HepG2 (cell line): ENCODE data around the gene TXNL4B.

ENCODE experiments used
- ADNP ChIP-seq: sonication (generic); formaldehyde crosslinking; IDR thresholded peaks from 2 replicates; pipeline ENCODE4 v1.4.0; 2020; ENCODE audit warnings: missing genetic modification reagents
- AFF4 ChIP-seq: sonication (generic); formaldehyde crosslinking; IDR thresholded peaks from 2 replicates; pipeline ENCODE4 v1.4.0; 2020; ENCODE audit warnings: missing genetic modification reagents
- EZH2 ChIP-seq: conservative IDR thresholded peaks from 2 replicates; pipeline ENCODE4 v1.6.1; 2012; ENCODE audit warnings: mild to moderate bottlenecking, low read depth, low read length, moderate library complexity
- FOXJ3 ChIP-seq: sonication (generic); formaldehyde crosslinking; IDR thresholded peaks from 2 replicates; pipeline ENCODE4 v1.4.0; 2020; ENCODE audit warnings: missing genetic modification reagents, mild to moderate bottlenecking, borderline replicate concordance
- HNF4A ChIP-seq: sonication (generic); formaldehyde crosslinking; IDR thresholded peaks from 2 replicates; pipeline ENCODE4 v1.4.0; 2020; ENCODE audit warnings: missing genetic modification reagents
- HNRNPUL1 ChIP-seq: fragments of 200-400 bp; formaldehyde crosslinking; IDR thresholded peaks from 2 replicates; pipeline ENCODE4 v1.6.1; 2017; ENCODE audit warnings: low read depth, mild to moderate bottlenecking, low read length, moderate library complexity
- KDM4B ChIP-seq: sonication (generic); formaldehyde crosslinking; IDR thresholded peaks from 2 replicates; pipeline ENCODE4 v1.4.0; 2020; ENCODE audit warnings: missing genetic modification reagents
- NFE2L1 ChIP-seq: sonication (generic); formaldehyde crosslinking; IDR thresholded peaks from 2 replicates; pipeline ENCODE4 v1.4.0; 2020; ENCODE audit warnings: missing genetic modification reagents, mild to moderate bottlenecking, borderline replicate concordance
- STAT6 ChIP-seq: sonication (generic); formaldehyde crosslinking; IDR thresholded peaks from 2 replicates; pipeline ENCODE4 v1.4.0; 2020; ENCODE audit warnings: missing genetic modification reagents, mild to moderate bottlenecking, borderline replicate concordance
- ZBTB10 ChIP-seq: sonication (generic); formaldehyde crosslinking; IDR thresholded peaks from 2 replicates; pipeline ENCODE4 v1.4.0; 2020; ENCODE audit warnings: missing genetic modification reagents, borderline replicate concordance
- ZNF280D ChIP-seq: sonication (generic); formaldehyde crosslinking; IDR thresholded peaks from 2 replicates; pipeline ENCODE4 v1.5.1; 2020; ENCODE audit warnings: mild to moderate bottlenecking, missing genetic modification reagents
- ZNF343 ChIP-seq: sonication (generic); formaldehyde crosslinking; IDR thresholded peaks from 2 replicates; pipeline ENCODE4 v1.4.0; 2020; ENCODE audit warnings: mild to moderate bottlenecking, missing genetic modification reagents
- ZNF800 ChIP-seq: sonication (generic); formaldehyde crosslinking; IDR thresholded peaks from 2 replicates; pipeline ENCODE4 v1.4.0; 2020; ENCODE audit warnings: missing genetic modification reagents
- ZSCAN5A ChIP-seq: sonication (generic); formaldehyde crosslinking; IDR thresholded peaks from 2 replicates; pipeline ENCODE4 v1.8.0; 2022; ENCODE audit warnings: mild to moderate bottlenecking, missing genetic modification reagents, borderline replicate concordance

GRCh38 chr16:72072514-72073342, 20.7 kb downstream of the TXNL4B start:
- TF ChIP-seq EZH2 (no peak), KDM4B (CRISPR knock-in tag) (no peak), ZNF280D (CRISPR knock-in tag) (no peak), HNRNPUL1 (no peak), FOXJ3 (CRISPR knock-in tag) (peak; percentile 76), ZNF800 (CRISPR knock-in tag) (0 out of 2 replicates have a peak, but pooled peaks have one; percentile 42), STAT6 (CRISPR knock-in tag) (no peak), HNF4A (CRISPR knock-in tag) (peak; percentile 81), AFF4 (CRISPR knock-in tag) (no peak), ADNP (CRISPR knock-in tag) (no peak), ZSCAN5A (CRISPR knock-in tag) (no peak), ZBTB10 (CRISPR knock-in tag) (peak; percentile 5; the same call in 1 of the 2 replicates), ZNF343 (no peak), NFE2L1 (CRISPR knock-in tag) (no peak)
